ENCODE measurements around the gene RANBP9. TPM values are rescaled to one million over a fixed set of nuclear protein-coding genes. Genes with fewer than 3 reads are reported as not detected.

The RANBP9 gene
- total RNA-seq, 1 donor from 2014 or later = 64.7 TPM

DNA sequence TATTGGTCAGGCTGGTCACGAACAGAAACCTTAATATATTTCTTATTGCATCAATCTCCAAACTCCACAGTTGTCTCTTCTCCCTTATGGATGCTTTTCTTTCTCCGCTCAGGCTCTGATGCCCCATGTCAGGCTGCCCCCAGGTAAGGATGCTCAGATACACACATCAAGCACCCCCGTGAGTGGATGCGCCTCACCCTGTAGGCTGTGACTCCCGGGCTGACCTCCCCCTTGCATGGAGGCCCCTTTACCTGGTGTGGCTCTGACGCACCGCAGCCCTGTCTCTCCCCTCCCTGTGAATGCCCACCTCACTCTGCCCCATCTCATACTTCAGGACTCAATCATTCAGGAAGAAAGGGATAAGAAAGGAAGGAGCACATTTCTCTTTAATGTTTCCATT is 19.1 kb upstream of the RANBP9 start:
- H3K27me3 Mint-ChIP-seq (ENCODE audit: unreplicated experiment) = peaks cover 3% of the 10 kb centered on the region
- H3K4me1 Mint-ChIP-seq (ENCODE audit: unreplicated experiment) = no peaks in the 10 kb centered on the region
- no peaks in the 10 kb centered on the region for H3K36me3 Mint-ChIP-seq (ENCODE audit: low read depth, unreplicated experiment)
- DNase-seq (ENCODE audit: low spot score) = no peak
- TF ChIP-seq, protein P1, sequence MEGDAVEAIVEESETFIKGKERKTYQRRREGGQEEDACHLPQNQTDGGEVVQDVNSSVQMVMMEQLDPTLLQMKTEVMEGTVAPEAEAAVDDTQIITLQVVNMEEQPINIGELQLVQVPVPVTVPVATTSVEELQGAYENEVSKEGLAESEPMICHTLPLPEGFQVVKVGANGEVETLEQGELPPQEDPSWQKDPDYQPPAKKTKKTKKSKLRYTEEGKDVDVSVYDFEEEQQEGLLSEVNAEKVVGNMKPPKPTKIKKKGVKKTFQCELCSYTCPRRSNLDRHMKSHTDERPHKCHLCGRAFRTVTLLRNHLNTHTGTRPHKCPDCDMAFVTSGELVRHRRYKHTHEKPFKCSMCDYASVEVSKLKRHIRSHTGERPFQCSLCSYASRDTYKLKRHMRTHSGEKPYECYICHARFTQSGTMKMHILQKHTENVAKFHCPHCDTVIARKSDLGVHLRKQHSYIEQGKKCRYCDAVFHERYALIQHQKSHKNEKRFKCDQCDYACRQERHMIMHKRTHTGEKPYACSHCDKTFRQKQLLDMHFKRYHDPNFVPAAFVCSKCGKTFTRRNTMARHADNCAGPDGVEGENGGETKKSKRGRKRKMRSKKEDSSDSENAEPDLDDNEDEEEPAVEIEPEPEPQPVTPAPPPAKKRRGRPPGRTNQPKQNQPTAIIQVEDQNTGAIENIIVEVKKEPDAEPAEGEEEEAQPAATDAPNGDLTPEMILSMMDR (IDR thresholded peaks at IDR 0.05; ENCODE audit: unreplicated experiment) = no peak
- H3K4me3 Mint-ChIP-seq (ENCODE audit: unreplicated experiment) = no peak overlapping the region
- no peaks in the 10 kb centered on the region for H3K9me3 Mint-ChIP-seq (ENCODE audit: unreplicated experiment)
- H3K27ac Mint-ChIP-seq (ENCODE audit: unreplicated experiment) = no peak overlapping the region

DNA sequence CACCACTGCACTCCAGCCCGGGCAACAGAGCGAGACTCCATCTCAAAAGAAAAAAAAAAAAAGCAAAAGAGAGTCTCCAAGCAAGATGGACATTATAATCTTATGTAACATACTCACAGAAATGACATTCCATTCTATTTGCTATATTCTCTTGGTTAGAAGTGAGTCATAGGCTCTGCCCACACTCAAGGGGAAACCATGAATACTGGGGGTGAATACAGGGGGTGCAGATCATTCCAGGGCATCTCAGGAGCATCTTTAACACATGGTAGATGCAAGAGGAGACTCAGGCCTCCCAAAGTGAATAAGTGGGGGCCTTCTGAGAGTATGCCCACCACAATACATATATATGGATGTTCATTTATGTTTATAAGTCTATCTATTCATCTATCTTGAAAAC is 18.3 kb upstream of the RANBP9 start:
- H3K9me3 Mint-ChIP-seq (ENCODE audit: unreplicated experiment) = no peaks in the 10 kb centered on the region
- H3K27me3 Mint-ChIP-seq (ENCODE audit: unreplicated experiment) = peaks cover 3% of the 10 kb centered on the region
- DNase-seq (ENCODE audit: low spot score) = no peak
- H3K4me1 Mint-ChIP-seq (ENCODE audit: unreplicated experiment) = no peaks in the 10 kb centered on the region
- H3K4me3 Mint-ChIP-seq (ENCODE audit: unreplicated experiment) = no peak overlapping the region
- H3K27ac Mint-ChIP-seq (ENCODE audit: unreplicated experiment) = no peak overlapping the region
- TF ChIP-seq, protein P1 (IDR thresholded peaks at IDR 0.05; ENCODE audit: unreplicated experiment) = no peak
- H3K36me3 Mint-ChIP-seq (ENCODE audit: low read depth, unreplicated experiment) = no peaks in the 10 kb centered on the region

DNA sequence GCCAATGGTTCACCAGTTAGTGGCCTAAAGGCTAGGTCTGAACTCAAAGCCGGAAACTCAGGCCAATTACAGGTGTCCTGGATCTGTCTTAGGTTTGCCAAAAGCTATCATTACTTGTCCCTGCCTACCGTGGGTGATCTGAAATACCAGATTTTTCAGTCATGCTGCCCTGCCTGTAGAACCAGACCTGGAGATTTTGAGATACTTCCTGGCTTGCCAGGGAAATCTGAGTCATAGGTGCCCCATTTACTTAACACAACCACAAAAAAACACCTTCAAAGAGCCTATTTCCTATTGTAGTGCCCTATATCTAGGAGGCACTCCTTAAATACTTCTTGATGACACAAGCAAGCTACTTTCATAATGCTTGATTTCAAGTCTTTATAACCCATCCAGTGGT is 13.9 kb upstream of the RANBP9 start:
- TF ChIP-seq, protein P1 (IDR thresholded peaks at IDR 0.05; ENCODE audit: unreplicated experiment) = no peak
- no peaks in the 10 kb centered on the region for H3K4me1 Mint-ChIP-seq (ENCODE audit: unreplicated experiment)
- no peak for DNase-seq (ENCODE audit: low spot score)
- H3K27ac Mint-ChIP-seq (ENCODE audit: unreplicated experiment) = no peak overlapping the region
- no peaks in the 10 kb centered on the region for H3K36me3 Mint-ChIP-seq (ENCODE audit: low read depth, unreplicated experiment)
- no peak overlapping the region for H3K4me3 Mint-ChIP-seq (ENCODE audit: unreplicated experiment)
- H3K27me3 Mint-ChIP-seq (ENCODE audit: unreplicated experiment) = peaks cover 3% of the 10 kb centered on the region
- no peaks in the 10 kb centered on the region for H3K9me3 Mint-ChIP-seq (ENCODE audit: unreplicated experiment)

DNA sequence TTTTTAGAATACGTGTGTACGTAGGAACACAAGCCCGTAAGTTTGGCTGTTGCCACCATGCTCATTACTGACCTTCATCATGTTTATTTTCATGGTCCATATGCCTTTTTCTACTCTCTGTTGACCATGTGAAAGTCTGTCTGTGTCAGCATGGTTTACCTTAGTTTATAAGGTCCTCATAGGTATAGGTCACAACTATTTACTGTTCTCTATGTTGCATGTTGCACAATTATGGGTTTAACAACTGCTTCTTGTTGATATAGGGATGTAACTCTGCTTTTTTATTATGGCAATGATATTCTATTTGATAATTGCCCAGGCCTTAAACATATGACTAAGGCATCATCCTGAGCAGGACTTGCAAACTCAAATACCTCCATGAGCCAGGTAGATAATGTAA is 13.4 kb upstream of the RANBP9 start:
- H3K4me3 Mint-ChIP-seq (ENCODE audit: unreplicated experiment) = no peak overlapping the region
- H3K4me1 Mint-ChIP-seq (ENCODE audit: unreplicated experiment) = no peaks in the 10 kb centered on the region
- H3K27me3 Mint-ChIP-seq (ENCODE audit: unreplicated experiment) = peaks cover 3% of the 10 kb centered on the region
- no peaks in the 10 kb centered on the region for H3K9me3 Mint-ChIP-seq (ENCODE audit: unreplicated experiment)
- no peak overlapping the region for H3K27ac Mint-ChIP-seq (ENCODE audit: unreplicated experiment)
- DNase-seq (ENCODE audit: low spot score) = no peak
- TF ChIP-seq, protein P1 (IDR thresholded peaks at IDR 0.05; ENCODE audit: unreplicated experiment) = no peak
- no peaks in the 10 kb centered on the region for H3K36me3 Mint-ChIP-seq (ENCODE audit: low read depth, unreplicated experiment)

DNA sequence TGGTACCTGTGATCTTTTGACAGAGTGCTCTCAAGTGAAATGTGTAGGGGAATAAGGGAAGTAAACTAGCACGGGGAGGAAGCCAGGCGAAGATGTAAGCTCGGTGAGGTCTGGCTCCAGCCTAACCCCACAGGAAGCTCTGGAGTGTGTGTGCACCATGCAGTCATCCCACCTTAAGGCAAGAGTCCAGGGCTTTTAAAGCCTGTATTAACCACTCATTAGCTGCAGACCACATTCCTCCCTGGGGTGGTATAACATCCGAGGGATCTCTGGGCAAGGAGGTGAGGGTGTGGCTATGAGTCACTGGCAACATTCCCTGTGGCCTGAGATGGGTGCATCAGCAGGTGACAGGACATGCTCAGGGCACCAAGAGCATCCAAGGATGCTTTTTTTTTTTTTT is 12.5 kb upstream of the RANBP9 start:
- no peak for DNase-seq (ENCODE audit: low spot score)
- H3K27me3 Mint-ChIP-seq (ENCODE audit: unreplicated experiment) = peaks cover 3% of the 10 kb centered on the region
- H3K36me3 Mint-ChIP-seq (ENCODE audit: low read depth, unreplicated experiment) = no peaks in the 10 kb centered on the region
- no peak overlapping the region for H3K27ac Mint-ChIP-seq (ENCODE audit: unreplicated experiment)
- TF ChIP-seq, protein P1 (IDR thresholded peaks at IDR 0.05; ENCODE audit: unreplicated experiment) = no peak
- H3K4me1 Mint-ChIP-seq (ENCODE audit: unreplicated experiment) = no peaks in the 10 kb centered on the region
- no peaks in the 10 kb centered on the region for H3K9me3 Mint-ChIP-seq (ENCODE audit: unreplicated experiment)
- no peak overlapping the region for H3K4me3 Mint-ChIP-seq (ENCODE audit: unreplicated experiment)

Measured in endothelial cell (in vitro differentiated cells).